Breast epithelium (tissue), 3 donors: ENCODE data around the gene ASAP2.

Experiments
- CTCF ChIP-seq, 3 donors: fragments of 450-650 bp; IDR thresholded peaks; one replicate each; pipeline ENCODE4 v1.5.1; 2016 to 2017; ENCODE audit warnings: antibody characterized with exemption in 3 of 3, mild to moderate bottlenecking in 3 of 3, moderate library complexity in 3 of 3
- POLR2AphosphoS5 ChIP-seq, 3 donors: sonication (generic); formaldehyde crosslinking; IDR thresholded peaks; one replicate each; pipeline ENCODE4 v1.6.1; 2017; ENCODE audit warnings: antibody characterized with exemption in 3 of 3

GRCh38 chr2:9192712-9193111, 13.9 kb upstream of the ASAP2 start:
- TF ChIP-seq CTCF (IDR thresholded peaks at IDR 0.05) (no peak), POLR2AphosphoS5 (IDR thresholded peaks at IDR 0.05) (no peak)
